ENCODE measurements around the gene B4GALT6. TPM values are rescaled to one million over a fixed set of nuclear protein-coding genes. Genes with fewer than 3 reads are reported as not detected.

B4GALT6 gene
- total RNA-seq, 1 experiment from 2014 or later = 22.4 TPM

DNA sequence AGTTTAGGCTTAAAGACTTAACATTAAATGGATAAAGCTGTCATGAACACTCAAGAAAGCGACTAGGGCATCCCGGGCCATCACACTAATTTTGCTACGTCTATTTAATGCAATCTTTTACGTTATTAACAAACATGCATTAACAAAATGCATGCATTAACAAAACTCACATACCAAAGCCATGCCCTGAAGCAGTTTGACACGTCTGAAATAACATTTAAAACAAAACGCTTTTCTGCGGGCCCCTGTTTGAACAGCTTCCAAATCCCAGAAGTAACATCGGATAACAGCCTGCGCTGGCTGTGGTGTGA is 458 bp downstream of the B4GALT6 start:
- no peak for DNase-seq
- Histone ChIP-seq H3K9me3 (no peaks in the 10 kb centered on the region), H3K27me3 (replicated peaks; ENCODE audit: control insufficient read depth, insufficient read depth, low read length) (no peaks in the 10 kb centered on the region), H3K4me3 (ENCODE audit: low read depth, low read length) (peak overlapping the region; percentile 67), H3K36me3 (ENCODE audit: control insufficient read depth, insufficient read depth, low read length) (no peaks in the 10 kb centered on the region), H3K4me1 (peaks cover 37% of the 10 kb centered on the region)
- CTCF ChIA-PET = no interaction called here
- Mint-ChIP-seq H3K36me3 (ENCODE audit: insufficient read depth, unreplicated experiment) (peaks cover 6% of the 10 kb centered on the region), H3K27me3 (ENCODE audit: insufficient read depth, unreplicated experiment) (no peaks in the 10 kb centered on the region), H3K27ac (ENCODE audit: unreplicated experiment) (peak overlapping the region; percentile 92), H3K4me1 (ENCODE audit: low read depth, unreplicated experiment) (peaks cover 25% of the 10 kb centered on the region), H3K9me3 (ENCODE audit: unreplicated experiment) (no peaks in the 10 kb centered on the region), H3K4me3 (ENCODE audit: unreplicated experiment) (peak overlapping the region; percentile 94)
- BruUV-seq (replicated peaks) = no TSS peak
- intact Hi-C loops (cut with micrococcal nuclease; ENCODE audit: unreplicated experiment) = loop anchor here (1.0 to 5.0 kb wide), 5 partner anchors 35 to 135 kb away; no protein-coding TSS in a partner anchor
- POLR2A ChIA-PET = no interaction called here
- TF ChIP-seq, protein P1, sequence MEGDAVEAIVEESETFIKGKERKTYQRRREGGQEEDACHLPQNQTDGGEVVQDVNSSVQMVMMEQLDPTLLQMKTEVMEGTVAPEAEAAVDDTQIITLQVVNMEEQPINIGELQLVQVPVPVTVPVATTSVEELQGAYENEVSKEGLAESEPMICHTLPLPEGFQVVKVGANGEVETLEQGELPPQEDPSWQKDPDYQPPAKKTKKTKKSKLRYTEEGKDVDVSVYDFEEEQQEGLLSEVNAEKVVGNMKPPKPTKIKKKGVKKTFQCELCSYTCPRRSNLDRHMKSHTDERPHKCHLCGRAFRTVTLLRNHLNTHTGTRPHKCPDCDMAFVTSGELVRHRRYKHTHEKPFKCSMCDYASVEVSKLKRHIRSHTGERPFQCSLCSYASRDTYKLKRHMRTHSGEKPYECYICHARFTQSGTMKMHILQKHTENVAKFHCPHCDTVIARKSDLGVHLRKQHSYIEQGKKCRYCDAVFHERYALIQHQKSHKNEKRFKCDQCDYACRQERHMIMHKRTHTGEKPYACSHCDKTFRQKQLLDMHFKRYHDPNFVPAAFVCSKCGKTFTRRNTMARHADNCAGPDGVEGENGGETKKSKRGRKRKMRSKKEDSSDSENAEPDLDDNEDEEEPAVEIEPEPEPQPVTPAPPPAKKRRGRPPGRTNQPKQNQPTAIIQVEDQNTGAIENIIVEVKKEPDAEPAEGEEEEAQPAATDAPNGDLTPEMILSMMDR (IDR thresholded peaks at IDR 0.05; ENCODE audit: insufficient read depth in 1 of 2, low read depth in 1 of 2, low read length in 1 of 2, severe bottlenecking in 1 of 2, unreplicated experiment in 1 of 2) = no peak

DNA sequence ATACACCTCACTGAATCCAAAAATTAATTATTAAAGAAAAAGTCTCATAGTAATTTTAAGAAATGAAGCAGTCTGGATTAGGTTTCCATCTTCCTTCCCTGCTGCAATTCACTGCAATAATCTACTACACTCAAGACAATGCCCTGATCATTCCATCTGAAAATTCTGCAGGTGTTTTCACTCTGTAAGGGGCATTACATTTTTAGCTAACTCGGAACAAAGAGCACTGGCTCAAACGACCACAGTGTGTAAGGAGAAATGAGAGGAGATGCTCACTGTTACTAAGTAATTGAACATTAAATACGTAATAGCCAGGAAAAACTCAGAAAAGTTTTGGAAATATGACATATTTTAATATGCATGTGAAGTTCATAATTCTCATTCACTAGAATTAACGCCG is 1.3 kb downstream of the B4GALT6 start:
- Mint-ChIP-seq H3K9me3 (ENCODE audit: unreplicated experiment) (no peaks in the 10 kb centered on the region), H3K4me3 (ENCODE audit: unreplicated experiment) (peak overlapping the region; percentile 94), H3K4me1 (ENCODE audit: low read depth, unreplicated experiment) (peaks cover 25% of the 10 kb centered on the region), H3K27me3 (ENCODE audit: insufficient read depth, unreplicated experiment) (no peaks in the 10 kb centered on the region), H3K36me3 (ENCODE audit: insufficient read depth, unreplicated experiment) (peaks cover 6% of the 10 kb centered on the region), H3K27ac (ENCODE audit: unreplicated experiment) (no peak overlapping the region)
- Histone ChIP-seq H3K27me3 (replicated peaks; ENCODE audit: control insufficient read depth, insufficient read depth, low read length) (no peaks in the 10 kb centered on the region), H3K36me3 (ENCODE audit: control insufficient read depth, insufficient read depth, low read length) (no peaks in the 10 kb centered on the region), H3K9me3 (no peaks in the 10 kb centered on the region), H3K4me1 (peaks cover 38% of the 10 kb centered on the region), H3K4me3 (ENCODE audit: low read depth, low read length) (peak overlapping the region; percentile 67)
- intact Hi-C loops (cut with micrococcal nuclease; ENCODE audit: unreplicated experiment) = loop anchor here (5.0 kb wide), 1 partner anchor 71 kb away; no protein-coding TSS in a partner anchor
- ChIA-PET POLR2A (no interaction called here), CTCF (no interaction called here)
- TF ChIP-seq, protein P1 (IDR thresholded peaks at IDR 0.05; ENCODE audit: insufficient read depth in 1 of 2, low read depth in 1 of 2, low read length in 1 of 2, severe bottlenecking in 1 of 2, unreplicated experiment in 1 of 2) = no peak
- BruUV-seq (replicated peaks) = no TSS peak
- no peak for DNase-seq

DNA sequence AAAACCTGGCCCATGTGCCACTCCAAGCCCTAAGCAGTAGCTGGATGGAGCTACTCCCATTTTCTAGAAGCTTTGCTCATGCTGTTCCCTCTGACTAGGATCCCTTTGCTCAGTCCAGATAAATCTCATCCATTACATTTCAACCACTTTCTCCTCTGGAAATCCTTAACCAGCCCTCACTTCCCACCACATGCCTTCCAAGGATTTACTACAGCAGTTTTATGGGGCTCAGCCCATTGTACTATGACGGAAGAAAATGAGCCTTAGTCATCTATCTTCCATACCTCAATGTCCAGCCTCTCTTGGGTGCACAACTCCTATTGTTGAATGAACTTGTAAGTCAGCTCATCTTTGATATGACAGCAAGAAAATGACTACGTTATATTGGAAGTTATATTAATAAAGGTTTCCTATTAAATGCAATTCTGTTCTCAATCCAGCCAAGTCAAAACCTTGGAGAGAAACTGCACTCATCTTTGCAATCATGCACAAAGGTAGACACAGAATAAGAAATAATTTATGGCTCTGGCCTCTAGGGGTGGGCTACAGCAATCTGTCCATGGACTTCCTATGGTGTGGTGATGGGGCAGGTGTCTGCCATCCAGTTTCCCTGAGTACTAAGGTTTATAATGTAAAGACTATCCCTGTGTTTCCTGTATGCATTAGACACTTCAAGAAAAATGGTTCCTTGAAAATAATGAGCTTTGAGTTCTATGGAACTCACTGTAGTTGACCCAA is 3.4 kb downstream of the B4GALT6 start:
- Mint-ChIP-seq H3K27ac (ENCODE audit: unreplicated experiment) (no peak overlapping the region), H3K27me3 (ENCODE audit: insufficient read depth, unreplicated experiment) (no peaks in the 10 kb centered on the region), H3K36me3 (ENCODE audit: insufficient read depth, unreplicated experiment) (peaks cover 6% of the 10 kb centered on the region), H3K4me1 (ENCODE audit: low read depth, unreplicated experiment) (peaks cover 25% of the 10 kb centered on the region), H3K4me3 (ENCODE audit: unreplicated experiment) (no peak overlapping the region), H3K9me3 (ENCODE audit: unreplicated experiment) (no peaks in the 10 kb centered on the region)
- Histone ChIP-seq H3K27me3 (replicated peaks; ENCODE audit: control insufficient read depth, insufficient read depth, low read length) (no peaks in the 10 kb centered on the region), H3K36me3 (ENCODE audit: control insufficient read depth, insufficient read depth, low read length) (no peaks in the 10 kb centered on the region), H3K9me3 (no peaks in the 10 kb centered on the region), H3K4me3 (ENCODE audit: low read depth, low read length) (no peak overlapping the region), H3K4me1 (peaks cover 27% of the 10 kb centered on the region)
- CTCF ChIA-PET = no interaction called here
- intact Hi-C loops (cut with micrococcal nuclease; ENCODE audit: unreplicated experiment) = loop anchor here (5.0 kb wide), 1 partner anchor 69 kb away; no protein-coding TSS in a partner anchor
- POLR2A ChIA-PET = no interaction called here
- DNase-seq = peak in 1 of 2 experiments; percentile 24
- TF ChIP-seq, protein P1 (IDR thresholded peaks at IDR 0.05; ENCODE audit: insufficient read depth in 1 of 2, low read depth in 1 of 2, low read length in 1 of 2, severe bottlenecking in 1 of 2, unreplicated experiment in 1 of 2) = peak in 1 of 2 experiments; percentile 19
- BruUV-seq (replicated peaks) = no TSS peak

Data from Caco-2 (cell line).